Stomach (tissue), 9 donors: ENCODE data around the gene OR2H2. TPM values are rescaled to one million over a fixed set of nuclear protein-coding genes. Genes with fewer than 3 reads are reported as not detected.

Experiments
- DNase-seq, 2 donors: peaks; one replicate each; pipeline versions ENCODE4 v3.0.0 to v3.0.0-alpha.2; 2013 to 2019
- H3K27ac ChIP-seq, 5 donors: fragments of 200-600 bp in 4 of 5; sonication (generic) in 4 of 5; one replicate each; pipeline ENCODE4 v1.5.1; 2013 to 2019; ENCODE audit warnings: mild to moderate bottlenecking in 1 of 5, moderate library complexity in 1 of 5
- H3K27me3 ChIP-seq, 3 donors: fragments of 200-600 bp; sonication (generic); one replicate each; pipeline ENCODE4 v1.5.1; 2017 to 2019; ENCODE audit warnings: mixed run types in 1 of 3
- H3K36me3 ChIP-seq, 4 donors: fragments of 200-600 bp; sonication (generic); 1 replicate in 3 of 4; 2 replicates in 1 of 4; pipeline ENCODE4 v1.5.1; 2016 to 2019
- H3K4me1 ChIP-seq, 4 donors: fragments of 200-600 bp; sonication (generic); one replicate each; pipeline ENCODE4 v1.5.1; 2016 to 2019
- H3K4me3 ChIP-seq, 4 donors: fragments of 200-600 bp; sonication (generic) in 3 of 4; one replicate each; pipeline ENCODE4 v1.5.1; 2016 to 2019; ENCODE audit warnings: mild to moderate bottlenecking in 1 of 4
- H3K9me3 ChIP-seq, 4 donors: fragments of 200-600 bp; sonication (generic); one replicate each; pipeline ENCODE4 v1.5.1; 2016 to 2019
- CTCF ChIP-seq, 7 experiments: fragments of 450-650 bp in 4 of 7; fragments of 200-600 bp in 3 of 7; sonication (generic) in 3 of 7; IDR thresholded peaks; one replicate each; pipeline ENCODE4 v1.5.1; 2016 to 2019; ENCODE audit warnings: antibody characterized with exemption in 7 of 7, control low read depth in 2 of 7, mild to moderate bottlenecking in 1 of 7
- EP300 ChIP-seq: sonication (generic); formaldehyde crosslinking; IDR thresholded peaks from one replicate; pipeline ENCODE4 v1.6.1; 2017; ENCODE audit warnings: antibody characterized with exemption
- POLR2A ChIP-seq, 4 donors: fragments of 450-650 bp; IDR thresholded peaks; one replicate each; pipeline ENCODE4 v1.6.1; 2016; ENCODE audit warnings: antibody characterized with exemption in 4 of 4, control low read depth in 2 of 4, mild to moderate bottlenecking in 1 of 4, moderate library complexity in 1 of 4
- POLR2AphosphoS5 ChIP-seq, 3 donors: sonication (generic); formaldehyde crosslinking; IDR thresholded peaks; one replicate each; pipeline ENCODE4 v1.6.1; 2016; ENCODE audit warnings: antibody characterized with exemption in 3 of 3
- WGBS, 5 donors: extraction: QIAGEN DNeasy Blood & Tissue Kit in 3 of 5; methylation state at CpG; one replicate each; pipeline versions ENCODE4 v1.1.5 to v1.1.7; 2013 to 2018; 5-methylcytosine and 5-hydroxymethylcytosine counted together
- intact Hi-C: fragments of 100-400 bp; cut with DNase I; formaldehyde crosslinking; loops from one replicate; pipeline ENCODE4 v1.15.1; 2023; ENCODE audit warnings: low total_unique reads
- polyA plus RNA-seq, 3 donors: library from polyadenylated mRNA; stranded (reverse); fragments of 200-250 nt; gene quantifications; one replicate each; pipeline ENCODE4 v1.2.3, GENCODE V29; 2013
- total RNA-seq, 5 donors: library from RNA; depleted of rRNA; stranded (reverse); fragments of >200 nt; gene quantifications; one replicate each; pipeline versions ENCODE4 v1.1.0 to v1.2.3, GENCODE V29; 2014 to 2016
- donor health status: healthy with polysubstance abuse.
- donor health status: Bipolar disorder and iron deficiency.
- donor health status: healthy.

OR2H2 gene
- total and polyA plus RNA-seq, 8 donors = not detected

DNA sequence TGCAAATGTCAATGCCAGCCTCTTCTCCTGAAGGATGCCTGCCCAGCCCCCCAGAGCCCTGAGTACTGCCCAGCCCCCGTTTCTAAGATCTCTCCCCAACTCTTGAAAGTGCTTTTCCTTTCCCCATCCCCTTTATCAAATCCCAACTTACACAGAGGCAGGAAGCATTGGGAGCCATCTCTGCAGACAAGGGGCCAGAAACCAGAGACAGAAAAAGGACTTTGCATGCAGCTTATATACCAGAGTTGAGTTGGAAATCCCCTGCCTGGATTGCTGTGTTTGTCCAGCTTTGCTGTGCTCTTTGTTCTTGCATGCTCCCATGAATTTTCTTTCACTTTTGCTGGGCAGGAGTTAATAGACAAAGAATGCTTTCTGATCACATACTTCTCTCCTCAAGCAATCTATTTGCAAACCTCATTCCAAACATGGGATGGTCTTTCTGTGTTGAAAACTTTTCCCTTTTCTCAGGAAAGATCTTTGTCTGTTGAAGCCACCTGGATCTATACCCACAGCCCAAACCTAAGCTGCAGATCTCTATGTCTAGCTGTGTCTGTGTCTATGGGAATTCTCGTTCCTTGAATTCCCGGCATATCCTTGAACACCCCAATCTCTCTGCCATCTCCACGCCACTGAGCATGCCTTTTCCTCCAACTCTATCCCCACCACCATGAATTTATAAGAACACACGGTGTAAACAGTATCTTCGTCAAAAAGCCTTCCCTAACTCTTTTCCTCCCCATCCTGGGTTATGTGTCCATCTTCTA lies 25.2 kb upstream of the OR2H2 start, which contains the start of gene UBD:
Gene UBD, minus strand, starts transcription at position 209 of the 764 bp plus-strand sequence. Its CDS starts 31 bp downstream, at position 178.
- Histone ChIP-seq H3K4me3 (no peak within 1 kb of the TSS), H3K36me3 (no peaks in the 10 kb centered on the region), H3K4me1 (no peaks in the 10 kb centered on the region), H3K27me3 (peaks cover 3 to 55% (median 15%) of the 10 kb centered on the region in 3 donors), H3K27ac (no peak within 1 kb of the TSS), H3K9me3 (no peaks in the 10 kb centered on the region)
- DNase-seq = peak in 1 of 2 donors; percentile 33
- WGBS, 5 donors = 56 to 66% (median 59%) methylated on average over 6 of the region's 6 CpGs
- intact Hi-C loops = no loop called here
- TF ChIP-seq EP300 (no peak), POLR2AphosphoS5 (IDR thresholded peaks at IDR 0.05) (no peak), CTCF (IDR thresholded peaks at IDR 0.05) (no peak), POLR2A (IDR thresholded peaks at IDR 0.05) (no peak)

DNA sequence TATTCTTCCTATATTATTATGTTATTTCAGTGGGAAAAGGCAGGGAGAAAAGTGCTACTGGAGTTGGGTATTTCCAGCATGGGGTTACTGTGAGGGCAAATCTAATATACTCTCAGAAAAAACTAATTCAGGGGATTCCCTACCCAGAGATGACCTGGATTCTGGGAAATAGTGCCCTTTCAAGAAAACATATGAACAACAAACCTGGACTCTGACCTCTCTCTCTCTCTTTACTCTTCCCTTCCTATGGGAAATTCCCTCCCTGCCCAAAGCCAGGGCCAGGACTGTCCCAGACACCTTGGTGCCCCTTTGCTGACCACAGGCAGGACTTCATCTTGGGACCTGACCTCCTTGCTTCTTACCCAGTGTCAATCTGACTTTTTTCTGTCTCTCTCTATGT lies 23.8 kb upstream of the OR2H2 start:
- peak in 1 of 2 donors; percentile 12 for DNase-seq
- Histone ChIP-seq H3K4me3 (no peak overlapping the region), H3K36me3 (no peaks in the 10 kb centered on the region), H3K4me1 (no peaks in the 10 kb centered on the region), H3K27me3 (peaks cover 0 to 51% (median under 1%) of the 10 kb centered on the region in 3 donors), H3K27ac (no peak overlapping the region), H3K9me3 (no peaks in the 10 kb centered on the region)
- TF ChIP-seq EP300 (no peak), POLR2AphosphoS5 (IDR thresholded peaks at IDR 0.05) (no peak), CTCF (IDR thresholded peaks at IDR 0.05) (no peak), POLR2A (IDR thresholded peaks at IDR 0.05) (no peak)
- intact Hi-C loops = no loop called here

DNA sequence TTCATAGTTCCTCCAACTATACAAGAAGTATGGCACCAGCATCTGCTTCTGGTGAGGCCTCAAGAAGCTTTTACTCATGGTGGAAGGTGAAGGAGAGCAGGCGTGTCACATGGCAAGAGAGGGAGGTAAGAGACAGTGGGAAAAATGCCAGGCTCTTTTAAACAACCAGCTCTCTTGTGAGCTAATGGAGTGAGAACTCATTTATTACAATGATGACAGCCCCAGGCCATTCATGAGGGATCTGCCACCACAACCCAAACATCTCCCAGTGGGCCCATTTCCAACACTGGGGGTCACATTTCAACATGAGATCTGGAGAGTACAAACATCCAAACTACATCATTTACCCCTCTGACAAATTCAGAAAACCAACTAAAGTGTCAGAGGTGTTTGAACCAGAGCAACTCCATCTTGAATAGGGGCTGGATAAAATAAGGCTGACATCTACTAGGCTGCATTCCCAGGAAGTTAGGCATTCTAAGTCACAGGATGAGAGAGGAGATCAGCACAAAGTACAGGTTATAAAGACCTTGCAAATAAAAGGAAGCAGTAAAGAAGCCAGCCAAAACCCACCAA lies 23.2 kb upstream of the OR2H2 start:
- intact Hi-C loops = no loop called here
- peaks cover 0 to 51% (median 3%) of the 10 kb centered on the region in 3 donors for H3K27me3 ChIP-seq
- TF ChIP-seq POLR2A (IDR thresholded peaks at IDR 0.05) = no peak
- no peak for TF ChIP-seq POLR2AphosphoS5 (IDR thresholded peaks at IDR 0.05)
- no peak for TF ChIP-seq CTCF (IDR thresholded peaks at IDR 0.05)
- no peak for TF ChIP-seq EP300
- H3K27ac ChIP-seq = no peak overlapping the region
- no peaks in the 10 kb centered on the region for H3K36me3 ChIP-seq
- H3K4me1 ChIP-seq = no peaks in the 10 kb centered on the region
- H3K9me3 ChIP-seq = no peaks in the 10 kb centered on the region
- WGBS, 5 donors = 57 to 87% (median 78%) methylated on average over 1 of the region's 1 CpG
- DNase-seq = no peak
- H3K4me3 ChIP-seq = no peak overlapping the region

DNA sequence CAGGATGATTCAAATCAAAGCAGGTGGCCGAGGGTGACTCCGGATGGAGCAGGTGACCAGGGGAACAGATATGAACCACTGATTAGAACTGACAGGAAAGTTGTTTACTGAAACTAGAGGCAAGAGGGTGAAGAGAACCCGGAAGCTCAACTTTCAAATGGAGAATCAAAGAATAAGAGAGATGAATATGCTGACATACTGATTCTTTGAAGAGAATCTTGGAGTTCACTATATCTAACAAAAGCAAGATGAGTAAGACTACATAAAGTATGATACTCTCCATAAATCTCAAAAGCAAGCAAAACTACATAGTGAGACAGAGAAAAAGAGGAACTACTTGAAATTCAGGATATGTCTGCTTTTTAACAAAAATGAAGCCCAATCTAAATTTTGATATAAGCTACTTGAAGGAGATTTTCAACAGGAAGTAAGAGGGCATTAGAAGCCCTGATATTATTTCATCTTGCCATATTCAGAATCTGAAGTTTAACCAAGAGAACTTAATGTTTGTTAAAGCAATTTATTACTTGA lies 21.4 kb upstream of the OR2H2 start:
- WGBS, 5 donors = 35 to 58% (median 44%) methylated on average over 3 of the region's 3 CpGs
- TF ChIP-seq CTCF (IDR thresholded peaks at IDR 0.05) (no peak), POLR2AphosphoS5 (IDR thresholded peaks at IDR 0.05) (no peak), EP300 (no peak), POLR2A (IDR thresholded peaks at IDR 0.05) (no peak)
- no peaks in the 10 kb centered on the region for H3K36me3 ChIP-seq
- DNase-seq = no peak
- no peaks in the 10 kb centered on the region for H3K9me3 ChIP-seq
- H3K27me3 ChIP-seq = peaks cover 0 to 39% (median 3%) of the 10 kb centered on the region in 3 donors
- intact Hi-C loops = no loop called here
- no peaks in the 10 kb centered on the region for H3K4me1 ChIP-seq
- no peak overlapping the region for H3K27ac ChIP-seq
- no peak overlapping the region for H3K4me3 ChIP-seq
